ENCODE measurements around the gene CDH10.

The CDH10 gene

GRCh38 chr5:24474685-24475084 lies 170.1 kb downstream of the CDH10 start:
- Histone ChIP-seq H2AFZ (ENCODE audit: low read depth, low read length) (no peak overlapping the region), H4K20me1 (ENCODE audit: insufficient read depth, low read length) (no peaks in the 10 kb centered on the region), H3K27me3 (ENCODE audit: low read depth, low read length) (no peaks in the 10 kb centered on the region), H3K4me3 (ENCODE audit: low read length) (no peak overlapping the region), H3K4me2 (ENCODE audit: low read length) (no peak overlapping the region), H3K79me2 (ENCODE audit: low read length) (no peaks in the 10 kb centered on the region), H3K4me1 (ENCODE audit: low read length) (no peaks in the 10 kb centered on the region), H3K9ac (ENCODE audit: low read length) (no peak overlapping the region), H3K36me3 (replicated peaks; ENCODE audit: low read depth, low read length) (no peaks in the 10 kb centered on the region), H3K27ac (ENCODE audit: low read length) (no peak overlapping the region), H3K9me3 (ENCODE audit: insufficient read depth, low read length) (no peaks in the 10 kb centered on the region)
- TF ChIP-seq EZH2phosphoT487 (IDR thresholded peaks at IDR 0.05; ENCODE audit: low read depth), result no peak
- no peak for TF ChIP-seq CTCF (IDR thresholded peaks at IDR 0.05; ENCODE audit: low read depth, low read length)

GRCh38 chr5:24472518-24472917 lies 172.3 kb downstream of the CDH10 start:
- no peaks in the 10 kb centered on the region for H3K36me3 ChIP-seq (replicated peaks; ENCODE audit: low read depth, low read length)
- H3K4me3 ChIP-seq (ENCODE audit: low read length), result no peak overlapping the region
- no peak overlapping the region for H3K4me2 ChIP-seq (ENCODE audit: low read length)
- no peak for TF ChIP-seq EZH2phosphoT487 (IDR thresholded peaks at IDR 0.05; ENCODE audit: low read depth)
- no peak for TF ChIP-seq CTCF (IDR thresholded peaks at IDR 0.05; ENCODE audit: low read depth, low read length)
- no peak overlapping the region for H2AFZ ChIP-seq (ENCODE audit: low read depth, low read length)
- H3K9ac ChIP-seq (ENCODE audit: low read length), result no peak overlapping the region
- no peaks in the 10 kb centered on the region for H3K4me1 ChIP-seq (ENCODE audit: low read length)
- H3K27ac ChIP-seq (ENCODE audit: low read length), result no peak overlapping the region
- no peaks in the 10 kb centered on the region for H3K27me3 ChIP-seq (ENCODE audit: low read depth, low read length)
- H3K9me3 ChIP-seq (ENCODE audit: insufficient read depth, low read length), result no peaks in the 10 kb centered on the region
- H4K20me1 ChIP-seq (ENCODE audit: insufficient read depth, low read length), result no peaks in the 10 kb centered on the region
- H3K79me2 ChIP-seq (ENCODE audit: low read length), result no peaks in the 10 kb centered on the region

- H4K20me1 ChIP-seq (ENCODE audit: insufficient read depth, low read length), result no peaks in the 10 kb centered on the region
- no peak overlapping the region for H3K4me2 ChIP-seq (ENCODE audit: low read length)
- H3K79me2 ChIP-seq (ENCODE audit: low read length), result no peaks in the 10 kb centered on the region
- no peak overlapping the region for H2AFZ ChIP-seq (ENCODE audit: low read depth, low read length)
- H3K27me3 ChIP-seq (ENCODE audit: low read depth, low read length), result no peaks in the 10 kb centered on the region
- no peaks in the 10 kb centered on the region for H3K36me3 ChIP-seq (replicated peaks; ENCODE audit: low read depth, low read length)
- no peak overlapping the region for H3K27ac ChIP-seq (ENCODE audit: low read length)
- no peak overlapping the region for H3K9ac ChIP-seq (ENCODE audit: low read length)
- H3K9me3 ChIP-seq (ENCODE audit: insufficient read depth, low read length), result no peaks in the 10 kb centered on the region
- H3K4me3 ChIP-seq (ENCODE audit: low read length), result no peak overlapping the region
- TF ChIP-seq EZH2phosphoT487 (IDR thresholded peaks at IDR 0.05; ENCODE audit: low read depth) (no peak), CTCF (IDR thresholded peaks at IDR 0.05; ENCODE audit: low read depth, low read length) (no peak)
- H3K4me1 ChIP-seq (ENCODE audit: low read length), result no peaks in the 10 kb centered on the region
These were observed 200.4 kb downstream of the CDH10 start for GRCh38 chr5:24444414-24444813.

- no peak overlapping the region for H3K27ac ChIP-seq (ENCODE audit: low read length)
- H3K9ac ChIP-seq (ENCODE audit: low read length), result no peak overlapping the region
- H3K79me2 ChIP-seq (ENCODE audit: low read length), result no peaks in the 10 kb centered on the region
- TF ChIP-seq EZH2phosphoT487 (IDR thresholded peaks at IDR 0.05; ENCODE audit: low read depth) (no peak), CTCF (IDR thresholded peaks at IDR 0.05; ENCODE audit: low read depth, low read length) (no peak)
- no peaks in the 10 kb centered on the region for H3K9me3 ChIP-seq (ENCODE audit: insufficient read depth, low read length)
- no peaks in the 10 kb centered on the region for H3K27me3 ChIP-seq (ENCODE audit: low read depth, low read length)
- no peak overlapping the region for H2AFZ ChIP-seq (ENCODE audit: low read depth, low read length)
- H3K4me1 ChIP-seq (ENCODE audit: low read length), result no peaks in the 10 kb centered on the region
- H4K20me1 ChIP-seq (ENCODE audit: insufficient read depth, low read length), result no peaks in the 10 kb centered on the region
- H3K4me2 ChIP-seq (ENCODE audit: low read length), result no peak overlapping the region
- H3K36me3 ChIP-seq (replicated peaks; ENCODE audit: low read depth, low read length), result no peaks in the 10 kb centered on the region
- no peak overlapping the region for H3K4me3 ChIP-seq (ENCODE audit: low read length)
These were observed 205.3 kb downstream of the CDH10 start for GRCh38 chr5:24439465-24439864.

Measured in OCI-LY3 (cell line).